ENCODE data around the gene C20orf96.

DNA sequence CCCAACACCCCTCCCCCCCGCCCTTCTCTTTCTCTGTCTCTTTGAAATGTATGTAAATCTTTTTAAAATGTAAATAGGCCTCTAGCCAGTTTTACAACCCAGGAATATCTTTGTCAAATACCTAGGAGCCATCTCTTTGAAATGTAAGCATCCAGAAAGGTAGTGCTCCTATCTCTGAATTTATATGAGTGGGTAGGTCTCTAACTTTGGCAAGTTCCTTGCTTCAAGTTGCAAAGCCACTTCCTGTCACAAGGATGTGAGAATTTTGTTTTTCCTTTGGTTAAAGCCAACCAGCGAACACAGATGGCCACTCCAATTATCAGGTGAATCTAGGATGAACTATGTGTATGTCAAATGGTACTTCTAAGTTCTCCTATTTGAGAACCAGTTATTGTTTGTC lies 39.2 kb downstream of the C20orf96 start:
- TF ChIP-seq, protein P1, sequence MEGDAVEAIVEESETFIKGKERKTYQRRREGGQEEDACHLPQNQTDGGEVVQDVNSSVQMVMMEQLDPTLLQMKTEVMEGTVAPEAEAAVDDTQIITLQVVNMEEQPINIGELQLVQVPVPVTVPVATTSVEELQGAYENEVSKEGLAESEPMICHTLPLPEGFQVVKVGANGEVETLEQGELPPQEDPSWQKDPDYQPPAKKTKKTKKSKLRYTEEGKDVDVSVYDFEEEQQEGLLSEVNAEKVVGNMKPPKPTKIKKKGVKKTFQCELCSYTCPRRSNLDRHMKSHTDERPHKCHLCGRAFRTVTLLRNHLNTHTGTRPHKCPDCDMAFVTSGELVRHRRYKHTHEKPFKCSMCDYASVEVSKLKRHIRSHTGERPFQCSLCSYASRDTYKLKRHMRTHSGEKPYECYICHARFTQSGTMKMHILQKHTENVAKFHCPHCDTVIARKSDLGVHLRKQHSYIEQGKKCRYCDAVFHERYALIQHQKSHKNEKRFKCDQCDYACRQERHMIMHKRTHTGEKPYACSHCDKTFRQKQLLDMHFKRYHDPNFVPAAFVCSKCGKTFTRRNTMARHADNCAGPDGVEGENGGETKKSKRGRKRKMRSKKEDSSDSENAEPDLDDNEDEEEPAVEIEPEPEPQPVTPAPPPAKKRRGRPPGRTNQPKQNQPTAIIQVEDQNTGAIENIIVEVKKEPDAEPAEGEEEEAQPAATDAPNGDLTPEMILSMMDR (conservative IDR thresholded peaks at IDR 0.05; ENCODE audit: low read length): no peak
- TF ChIP-seq EZH2phosphoT487 (IDR thresholded peaks at IDR 0.05; ENCODE audit: borderline replicate concordance): no peak
